ENCODE data around the gene MED29. TPM values are rescaled to one million over a fixed set of nuclear protein-coding genes. Genes with fewer than 3 reads are reported as not detected.
A peak's percentile ranks its signal among the peaks of the same experiment; 100 is the strongest.

MED29 gene
- polyA plus RNA-seq, 2 of the 4 experiments (the other 2 are of a cell fraction), result 47.7 to 57.5 TPM

DNA sequence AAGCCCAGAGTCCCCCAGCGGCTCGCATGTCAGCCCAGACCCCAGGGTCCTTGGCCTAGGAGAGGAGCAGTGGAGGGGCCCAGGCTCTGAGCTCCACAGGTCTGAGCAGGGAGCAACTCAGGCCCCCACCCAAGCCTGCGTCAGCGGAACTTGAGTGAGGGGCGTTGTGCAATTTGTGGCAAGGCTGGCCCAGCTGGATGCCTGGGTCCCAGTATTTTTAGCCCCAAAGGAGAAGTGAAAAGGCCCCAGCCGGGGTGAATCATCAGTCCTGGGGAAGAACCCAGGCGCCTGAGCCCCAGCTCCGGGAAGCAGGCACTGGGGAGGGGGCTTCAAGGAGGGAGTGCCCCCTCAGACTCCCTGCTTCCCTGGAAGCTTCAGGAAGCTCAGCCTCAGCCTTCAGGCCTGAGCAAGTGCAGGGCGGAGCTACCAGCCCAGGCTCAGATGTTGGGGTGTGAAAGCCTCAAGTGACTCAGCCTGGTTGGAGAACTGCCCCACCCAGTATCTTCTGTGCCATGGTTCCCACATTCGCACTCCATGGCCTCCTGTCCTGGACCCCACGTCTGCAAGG is 7.2 kb downstream of the MED29 start:
- H3K9me3 ChIP-seq, result no peaks in the 10 kb centered on the region
- CTCF ChIA-PET, result interaction anchor here (0.5 to 21.4 kb wide), 66 partner anchors 9 to 995 kb away, joined by 3 to 484 read pairs (median 4); partner anchors contain the start of genes DLL3, EID2, EID2B and FAM98C
- H3K4me2 ChIP-seq, result peak overlapping the region; percentile 85
- 32% methylated on average over 11 of the region's 11 CpGs for WGBS (ENCODE audit: missing lambda C conversion rate)
- DNase-seq (ENCODE audit: low read depth in 1 of 2, low spot score in 1 of 2), result peak; percentile 84 to 92
- H3K4me1 ChIP-seq, result peaks cover 63% of the 10 kb centered on the region
- H3K27ac ChIP-seq, result peak overlapping the region; percentile 92 to 99
- peak; percentile 86 for FAIRE-seq
- H3K4me3 ChIP-seq, result peak overlapping the region; percentile 22; the same call in 2 of the 3 replicates
- peak; percentile 27 to 39 for ATAC-seq
- POLR2A ChIA-PET, result interaction anchor here (0.6 to 3.8 kb wide), 12 partner anchors 9 to 468 kb away, joined by 3 to 122 read pairs (median 8); partner anchors contain the start of genes FBXO17, MRPS12, PLEKHG2 and RPS16
- TF ChIP-seq CHD2 (IDR thresholded peaks at IDR 0.05; ENCODE audit: low read length, partially characterized antibody) (no peak), MYC (IDR thresholded peaks at IDR 0.05; ENCODE audit: borderline replicate concordance, low read length) (no peak), RAD21 (conservative IDR thresholded peaks at IDR 0.05 in 1 of 2, IDR thresholded peaks at IDR 0.05 in 1 of 2) (no peak), KDM1A (IDR thresholded peaks at IDR 0.05; ENCODE audit: low read depth) (no peak), CHD4 (IDR thresholded peaks at IDR 0.05; ENCODE audit: borderline replicate concordance) (no peak; the same call in 1 of the 2 replicates), ATOH8 (CRISPR knock-in tag; IDR thresholded peaks at IDR 0.05; ENCODE audit: low read depth) (no peak; the same call in 1 of the 2 replicates), KDM5A (IDR thresholded peaks at IDR 0.05) (no peak), FOSL2 (IDR thresholded peaks at IDR 0.05) (peak; percentile 47; the same call in 1 of the 2 replicates), FOSL2 (CRISPR knock-in tag; IDR thresholded peaks at IDR 0.05) (peak; percentile 82), JUNB (IDR thresholded peaks at IDR 0.05) (peak; percentile 57), NFE2L2 (conservative IDR thresholded peaks at IDR 0.05; ENCODE audit: low read length) (no peak), POLR2AphosphoS2 (conservative IDR thresholded peaks at IDR 0.05; ENCODE audit: low read length) (no peak), EP300 (IDR thresholded peaks at IDR 0.05) (peak in 1 of 2 experiments; percentile 29; a peak in 3 of 5 replicates), USF2 (IDR thresholded peaks at IDR 0.05) (no peak), TP53 (CRISPR knock-in tag; IDR thresholded peaks at IDR 0.05) (no peak), NR3C1 (IDR thresholded peaks at IDR 0.05) (no peak), BHLHE40 (IDR thresholded peaks at IDR 0.05; ENCODE audit: low read depth, low read length) (no peak), MAFK (IDR thresholded peaks at IDR 0.05; ENCODE audit: partially characterized antibody) (peak; percentile 20), RFX5 (IDR thresholded peaks at IDR 0.05) (no peak), GATA3 (IDR thresholded peaks at IDR 0.05; ENCODE audit: borderline replicate concordance) (no peak; the same call in 1 of the 2 replicates), FOSB (CRISPR knock-in tag; IDR thresholded peaks at IDR 0.05) (no peak; the same call in 1 of the 2 replicates), MAX (IDR thresholded peaks at IDR 0.05) (peak; percentile 82), PBX3 (IDR thresholded peaks at IDR 0.05) (no peak), RARB (CRISPR knock-in tag; IDR thresholded peaks at IDR 0.05) (no peak), EHMT2 (IDR thresholded peaks at IDR 0.05; ENCODE audit: low read depth) (no peak), SMC3 (IDR thresholded peaks at IDR 0.05) (no peak), RNF2 (IDR thresholded peaks at IDR 0.05; ENCODE audit: borderline replicate concordance, low read depth) (no peak), ZFP36 (IDR thresholded peaks at IDR 0.05; ENCODE audit: borderline replicate concordance, partially characterized antibody) (no peak), ZNF302 (CRISPR knock-in tag; IDR thresholded peaks at IDR 0.05) (no peak), CBX8 (IDR thresholded peaks at IDR 0.05) (no peak), PHF8 (IDR thresholded peaks at IDR 0.05; ENCODE audit: borderline replicate concordance, low read depth) (no peak)
- TF ChIP-seq, protein P1, sequence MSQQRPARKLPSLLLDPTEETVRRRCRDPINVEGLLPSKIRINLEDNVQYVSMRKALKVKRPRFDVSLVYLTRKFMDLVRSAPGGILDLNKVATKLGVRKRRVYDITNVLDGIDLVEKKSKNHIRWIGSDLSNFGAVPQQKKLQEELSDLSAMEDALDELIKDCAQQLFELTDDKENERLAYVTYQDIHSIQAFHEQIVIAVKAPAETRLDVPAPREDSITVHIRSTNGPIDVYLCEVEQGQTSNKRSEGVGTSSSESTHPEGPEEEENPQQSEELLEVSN (IDR thresholded peaks at IDR 0.05; ENCODE audit: borderline replicate concordance, low read depth), result peak; percentile 71
- TF ChIP-seq, protein P2, sequence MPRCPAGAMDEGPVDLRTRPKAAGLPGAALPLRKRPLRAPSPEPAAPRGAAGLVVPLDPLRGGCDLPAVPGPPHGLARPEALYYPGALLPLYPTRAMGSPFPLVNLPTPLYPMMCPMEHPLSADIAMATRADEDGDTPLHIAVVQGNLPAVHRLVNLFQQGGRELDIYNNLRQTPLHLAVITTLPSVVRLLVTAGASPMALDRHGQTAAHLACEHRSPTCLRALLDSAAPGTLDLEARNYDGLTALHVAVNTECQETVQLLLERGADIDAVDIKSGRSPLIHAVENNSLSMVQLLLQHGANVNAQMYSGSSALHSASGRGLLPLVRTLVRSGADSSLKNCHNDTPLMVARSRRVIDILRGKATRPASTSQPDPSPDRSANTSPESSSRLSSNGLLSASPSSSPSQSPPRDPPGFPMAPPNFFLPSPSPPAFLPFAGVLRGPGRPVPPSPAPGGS (IDR thresholded peaks at IDR 0.05), result no peak; the same call in 2 of the 3 replicates
- TF ChIP-seq, protein P3, sequence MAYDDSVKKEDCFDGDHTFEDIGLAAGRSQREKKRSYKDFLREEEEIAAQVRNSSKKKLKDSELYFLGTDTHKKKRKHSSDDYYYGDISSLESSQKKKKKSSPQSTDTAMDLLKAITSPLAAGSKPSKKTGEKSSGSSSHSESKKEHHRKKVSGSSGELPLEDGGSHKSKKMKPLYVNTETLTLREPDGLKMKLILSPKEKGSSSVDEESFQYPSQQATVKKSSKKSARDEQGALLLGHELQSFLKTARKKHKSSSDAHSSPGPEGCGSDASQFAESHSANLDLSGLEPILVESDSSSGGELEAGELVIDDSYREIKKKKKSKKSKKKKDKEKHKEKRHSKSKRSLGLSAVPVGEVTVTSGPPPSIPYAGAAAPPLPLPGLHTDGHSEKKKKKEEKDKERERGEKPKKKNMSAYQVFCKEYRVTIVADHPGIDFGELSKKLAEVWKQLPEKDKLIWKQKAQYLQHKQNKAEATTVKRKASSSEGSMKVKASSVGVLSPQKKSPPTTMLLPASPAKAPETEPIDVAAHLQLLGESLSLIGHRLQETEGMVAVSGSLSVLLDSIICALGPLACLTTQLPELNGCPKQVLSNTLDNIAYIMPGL (CRISPR knock-in tag; IDR thresholded peaks at IDR 0.05; ENCODE audit: borderline replicate concordance), result peak; percentile 55; the same call in 1 of the 2 replicates
- TF ChIP-seq, protein P4, sequence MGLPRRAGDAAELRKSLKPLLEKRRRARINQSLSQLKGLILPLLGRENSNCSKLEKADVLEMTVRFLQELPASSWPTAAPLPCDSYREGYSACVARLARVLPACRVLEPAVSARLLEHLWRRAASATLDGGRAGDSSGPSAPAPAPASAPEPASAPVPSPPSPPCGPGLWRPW (IDR thresholded peaks at IDR 0.05), result no peak
